Activated CD4-positive, alpha-beta memory T cell treated with anti-CD3 and anti-CD28 coated beads for 36 hours (primary cell): ENCODE measurements around the gene SRRM3. TPM values are rescaled to one million over a fixed set of nuclear protein-coding genes. Genes with fewer than 3 reads are reported as not detected.
"Not testable (repeated sequence)": the region's sequence is repeated elsewhere in the genome, so short reads cannot be mapped to it uniquely, and the experiment has no call there.

ENCODE experiments used
- CTCF ChIA-PET: fragments of 350-600 bp; sonication (Branson Sonifier 250); formaldehyde crosslinking; loops from one replicate; lab custom pipeline; 2021; ENCODE audit warnings: antibody characterized with exemption, inconsistent platforms; lab: Charles Lee
- POLR2A ChIA-PET: fragments of 350-600 bp; sonication (Branson Sonifier 250); formaldehyde crosslinking; loops from one replicate; lab custom pipeline; 2021; ENCODE audit warnings: antibody characterized with exemption; lab: Charles Lee
- DNase-seq: peaks from one replicate; pipeline ENCODE4 v3.0.0-alpha.2; 2020
- H3K27ac Mint-ChIP-seq: one replicate; pipeline ENCODE4 v1.8.0; 2021; ENCODE audit warnings: mixed read lengths
- H3K27me3 Mint-ChIP-seq: one replicate; pipeline ENCODE4 v1.8.0; 2021; ENCODE audit warnings: mixed read lengths
- H3K36me3 Mint-ChIP-seq: one replicate; pipeline ENCODE4 v1.8.0; 2021; ENCODE audit warnings: mixed read lengths
- H3K4me1 Mint-ChIP-seq: one replicate; pipeline ENCODE4 v1.8.0; 2021; ENCODE audit warnings: low read depth, mixed read lengths
- H3K4me3 Mint-ChIP-seq: one replicate; pipeline ENCODE4 v1.8.0; 2021; ENCODE audit warnings: mild to moderate bottlenecking, mixed read lengths
- H3K9me3 Mint-ChIP-seq: one replicate; pipeline ENCODE4 v1.8.0; 2021; ENCODE audit warnings: mixed read lengths
- intact Hi-C: fragments of 100-400 bp; cut with micrococcal nuclease; formaldehyde crosslinking; loops from one replicate; pipeline ENCODE4 v1.15.1; 2023
- total RNA-seq, 2 experiments: library from RNA; stranded (reverse); gene quantifications; one replicate each; pipeline ENCODE4 v1.2.3, GENCODE V29; 2021

Gene SRRM3
- total RNA-seq, 2 experiments from 2014 or later, result not detected

DNA sequence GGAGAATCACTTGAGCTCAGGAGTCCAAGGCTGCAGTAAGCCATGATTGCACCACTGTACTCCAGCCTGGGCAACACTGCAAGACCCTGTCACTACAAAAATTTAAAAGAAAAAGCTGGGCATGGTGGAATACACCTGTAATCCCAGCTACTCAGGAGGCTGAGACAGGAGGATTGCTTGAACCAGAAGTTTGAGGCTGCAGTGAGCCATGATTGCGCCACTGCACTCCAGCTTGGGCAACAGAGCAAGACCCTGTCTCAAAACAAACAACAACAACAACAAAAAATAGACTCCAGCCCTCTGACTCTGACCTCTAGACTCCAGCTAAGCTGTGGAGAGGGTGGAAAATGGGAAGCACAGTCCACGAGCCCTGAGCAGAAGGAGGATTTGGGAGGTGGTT lies 69.7 kb downstream of the SRRM3 start:
- intact Hi-C loops, POLR2A ChIA-PET, DNase-seq, H3K36me3 Mint-ChIP-seq, H3K9me3 Mint-ChIP-seq, H3K27ac Mint-ChIP-seq, H3K4me3 Mint-ChIP-seq: not testable (repeated sequence)
- CTCF ChIA-PET, result interaction anchor here (0.6 to 1.5 kb wide), 2 partner anchors 10 to 89 kb away, joined by 3 to 4 read pairs; no protein-coding TSS in a partner anchor
- H3K27me3 Mint-ChIP-seq, result peaks cover 34% of the 10 kb centered on the region
- H3K4me1 Mint-ChIP-seq, result peaks cover 13% of the 10 kb centered on the region

DNA sequence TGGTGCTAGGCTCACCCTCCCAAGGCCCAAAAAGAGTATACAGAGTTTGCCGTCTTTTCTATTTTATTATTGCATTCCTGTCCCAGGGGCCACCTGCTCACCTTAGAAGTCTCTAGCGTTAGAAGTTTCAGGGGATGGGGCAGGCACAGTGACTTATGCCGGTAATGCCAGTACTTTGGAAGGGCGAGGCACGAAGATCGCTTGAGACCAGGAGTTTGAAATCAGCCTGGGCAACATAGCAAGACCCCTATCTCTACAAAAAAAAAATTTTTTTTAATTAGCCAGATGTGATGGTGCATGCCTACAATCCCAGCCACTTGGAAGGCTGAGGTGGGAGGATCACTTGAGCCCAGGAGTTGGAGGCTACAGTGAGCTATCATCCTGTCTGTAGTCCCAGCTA lies 70.4 kb downstream of the SRRM3 start:
- H3K4me1 Mint-ChIP-seq, result peaks cover 13% of the 10 kb centered on the region
- H3K36me3 Mint-ChIP-seq, result no peaks in the 10 kb centered on the region
- H3K27ac Mint-ChIP-seq, result no peak overlapping the region
- no peak overlapping the region for H3K4me3 Mint-ChIP-seq
- intact Hi-C loops, result no loop called here
- CTCF ChIA-PET, result interaction anchor here (1.5 kb wide), 1 partner anchor 10 kb away, joined by 3 read pairs; no protein-coding TSS in a partner anchor
- H3K27me3 Mint-ChIP-seq, result peaks cover 32% of the 10 kb centered on the region
- no peak for DNase-seq
- H3K9me3 Mint-ChIP-seq, result no peaks in the 10 kb centered on the region
- POLR2A ChIA-PET, result no interaction called here

- H3K36me3 Mint-ChIP-seq, result no peaks in the 10 kb centered on the region
- H3K27ac Mint-ChIP-seq, result no peak overlapping the region
- peaks cover 33% of the 10 kb centered on the region for H3K27me3 Mint-ChIP-seq
- no peak for DNase-seq
- intact Hi-C loops, result no loop called here
- no peak overlapping the region for H3K4me3 Mint-ChIP-seq
- CTCF ChIA-PET, result interaction anchor here (1.0 to 2.6 kb wide), 7 partner anchors 10 to 94 kb away, joined by 3 to 14 read pairs (median 4); no protein-coding TSS in a partner anchor
- peaks cover 12% of the 10 kb centered on the region for H3K4me1 Mint-ChIP-seq
- no peaks in the 10 kb centered on the region for H3K9me3 Mint-ChIP-seq
- POLR2A ChIA-PET, result no interaction called here
These were observed 71.3 kb downstream of the SRRM3 start for GRCh38 chr7:76272851-76273497.

DNA sequence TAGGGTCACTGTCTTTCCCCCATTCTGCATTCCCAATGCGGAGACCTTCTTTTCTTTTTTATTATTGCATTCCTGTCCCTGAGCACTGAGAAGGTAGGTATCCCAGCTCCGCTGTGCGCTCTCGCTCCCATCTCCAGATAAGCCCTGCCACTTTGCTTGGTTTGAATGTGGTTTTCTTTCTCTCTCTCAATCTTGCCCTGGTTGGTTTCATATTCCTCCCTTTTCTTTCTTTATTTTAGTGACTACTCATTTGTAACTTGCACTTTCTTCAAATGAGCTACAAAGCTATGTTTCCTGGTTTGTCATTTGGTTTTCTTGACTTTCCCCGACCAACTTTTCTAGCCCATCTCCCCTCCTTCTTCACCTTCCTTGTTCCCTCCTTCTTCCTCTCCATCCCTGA lies 71.8 kb downstream of the SRRM3 start:
- no peak overlapping the region for H3K4me3 Mint-ChIP-seq
- peaks cover 29% of the 10 kb centered on the region for H3K27me3 Mint-ChIP-seq
- H3K36me3 Mint-ChIP-seq, result no peaks in the 10 kb centered on the region
- DNase-seq, result no peak
- ChIA-PET POLR2A (no interaction called here), CTCF (interaction anchor here (1.0 to 2.6 kb wide), 6 partner anchors 11 to 95 kb away, joined by 3 to 14 read pairs (median 4); no protein-coding TSS in a partner anchor)
- intact Hi-C loops, result no loop called here
- no peak overlapping the region for H3K27ac Mint-ChIP-seq
- H3K4me1 Mint-ChIP-seq, result peaks cover 9% of the 10 kb centered on the region
- no peaks in the 10 kb centered on the region for H3K9me3 Mint-ChIP-seq

- Mint-ChIP-seq H3K4me3 (no peak overlapping the region), H3K36me3 (no peaks in the 10 kb centered on the region), H3K27ac (no peak overlapping the region), H3K9me3 (no peaks in the 10 kb centered on the region), H3K27me3 (peaks cover 35% of the 10 kb centered on the region), H3K4me1 (peaks cover 9% of the 10 kb centered on the region)
- CTCF ChIA-PET, result interaction anchor here (1.1 to 2.2 kb wide), 2 partner anchors 13 to 36 kb away, joined by 4 to 8 read pairs; no protein-coding TSS in a partner anchor
- POLR2A ChIA-PET, result no interaction called here
- intact Hi-C loops, result no loop called here
- DNase-seq, result no peak
These were observed 76.8 kb downstream of the SRRM3 start for GRCh38 chr7:76278540-76278939.

DNA sequence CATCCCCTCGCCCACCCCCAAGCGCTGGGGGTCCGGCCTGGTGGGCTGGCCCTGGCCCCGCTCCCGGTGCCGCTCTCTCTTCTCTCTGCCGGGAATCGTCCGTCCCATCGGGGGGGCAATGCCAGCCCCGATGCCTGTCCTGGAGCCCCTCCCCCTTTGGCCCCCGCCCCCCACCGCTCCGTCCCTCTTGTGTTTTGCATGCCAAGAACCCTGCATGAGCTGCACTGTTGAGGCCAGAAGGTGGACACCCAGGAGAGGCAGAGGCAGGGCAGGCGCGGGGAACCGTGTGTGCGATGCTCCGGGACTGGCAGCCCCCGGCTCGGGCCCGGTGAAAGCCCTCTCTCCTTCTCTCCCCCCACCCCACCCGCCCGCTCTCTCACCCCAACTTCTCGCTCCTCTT lies 78.7 kb downstream of the SRRM3 start:
- no peak overlapping the region for H3K27ac Mint-ChIP-seq
- no peaks in the 10 kb centered on the region for H3K36me3 Mint-ChIP-seq
- intact Hi-C loops, result loop anchor here (5.0 kb wide), 1 partner anchor 37 kb away; no protein-coding TSS in a partner anchor
- DNase-seq, result no peak
- CTCF ChIA-PET, result no interaction called here
- H3K4me1 Mint-ChIP-seq, result peaks cover 6% of the 10 kb centered on the region
- POLR2A ChIA-PET, result no interaction called here
- no peak overlapping the region for H3K4me3 Mint-ChIP-seq
- H3K9me3 Mint-ChIP-seq, result no peaks in the 10 kb centered on the region
- peaks cover 37% of the 10 kb centered on the region for H3K27me3 Mint-ChIP-seq

DNA sequence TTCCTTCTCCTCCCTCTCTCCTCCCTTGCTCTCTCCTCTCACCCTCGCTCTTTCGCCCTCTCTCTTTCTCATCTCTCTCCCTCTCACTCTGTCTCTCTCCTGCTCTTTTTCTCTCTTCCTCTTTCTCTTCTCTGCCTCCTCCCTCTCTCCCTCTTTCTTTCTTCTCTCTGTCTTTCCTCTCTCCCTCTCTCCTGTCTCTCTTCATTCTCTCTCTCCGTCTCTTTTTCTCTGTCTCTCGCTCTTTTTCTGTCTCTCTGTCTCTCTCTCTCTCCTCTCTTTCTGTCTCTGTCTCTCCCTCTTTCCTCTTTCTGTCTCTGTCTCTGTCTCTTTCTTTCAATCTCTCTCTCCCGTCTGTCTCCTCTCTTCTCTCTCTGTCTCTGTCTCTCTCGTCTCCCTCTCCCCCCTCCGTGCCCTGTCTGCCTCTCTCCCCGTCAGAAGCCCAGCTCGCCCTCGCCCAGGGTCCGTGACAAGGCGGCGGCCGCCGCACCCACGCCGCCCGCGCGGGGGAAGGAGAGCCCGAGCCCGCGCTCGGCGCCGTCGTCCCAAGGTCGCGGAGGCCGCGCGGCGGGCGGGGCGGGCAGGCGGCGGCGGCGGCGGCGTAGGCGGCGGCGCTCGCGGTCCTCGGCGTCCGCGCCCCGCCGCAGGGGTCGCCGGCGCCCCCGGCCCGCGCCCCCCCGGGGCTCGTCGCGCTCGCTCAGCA lies 79.5 kb downstream of the SRRM3 start:
- intact Hi-C loops, result loop anchor here (5.0 kb wide), 1 partner anchor 36 kb away; no protein-coding TSS in a partner anchor
- Mint-ChIP-seq H3K4me1 (peaks cover 6% of the 10 kb centered on the region), H3K27ac (no peak overlapping the region), H3K9me3 (no peaks in the 10 kb centered on the region), H3K36me3 (no peaks in the 10 kb centered on the region), H3K27me3 (peaks cover 33% of the 10 kb centered on the region), H3K4me3 (peak overlapping the region; percentile 28)
- DNase-seq, result no peak
- ChIA-PET POLR2A (no interaction called here), CTCF (interaction anchor here (1.8 to 2.6 kb wide), 2 partner anchors 11 to 33 kb away, joined by 8 to 17 read pairs; no protein-coding TSS in a partner anchor)

DNA sequence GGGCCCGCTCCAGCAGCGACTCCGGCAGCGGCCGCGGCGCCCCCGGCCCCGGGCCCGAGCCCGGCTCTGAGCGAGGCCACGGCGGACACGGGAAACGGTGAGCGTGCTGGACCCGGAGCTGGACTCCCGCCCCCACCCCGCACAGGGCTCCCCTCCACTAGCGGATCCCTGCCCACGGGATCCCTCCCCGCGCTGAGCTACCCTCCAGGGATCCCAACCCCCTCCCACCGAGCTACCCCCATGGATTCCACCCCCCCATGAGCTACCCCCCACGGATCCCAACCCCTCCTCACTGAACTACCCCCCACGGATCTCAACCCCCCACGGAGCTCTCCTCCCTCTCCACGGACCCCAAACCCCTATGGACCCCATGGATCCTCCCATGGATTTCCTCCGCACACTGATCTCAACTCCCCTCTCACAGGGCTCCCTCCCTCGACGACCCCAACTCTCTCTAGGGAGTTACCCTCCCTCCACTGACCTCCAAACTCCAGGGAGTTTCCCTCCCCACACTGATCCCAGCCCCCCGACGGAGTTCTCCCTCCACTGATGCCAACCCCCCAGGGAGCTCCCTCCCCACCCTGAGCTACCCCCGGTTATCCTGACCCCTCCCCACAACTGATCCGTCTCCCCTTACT lies 80.1 kb downstream of the SRRM3 start:
- no peak for DNase-seq
- intact Hi-C loops, result loop anchor here (5.0 kb wide), 1 partner anchor 35 kb away; no protein-coding TSS in a partner anchor
- Mint-ChIP-seq H3K27ac (no peak overlapping the region), H3K27me3 (peaks cover 31% of the 10 kb centered on the region), H3K4me1 (peaks cover 6% of the 10 kb centered on the region), H3K36me3 (no peaks in the 10 kb centered on the region), H3K9me3 (no peaks in the 10 kb centered on the region), H3K4me3 (peak overlapping the region; percentile 46)
- POLR2A ChIA-PET, result no interaction called here
- CTCF ChIA-PET, result interaction anchor here (1.6 to 2.6 kb wide), 3 partner anchors 10 to 105 kb away, joined by 5 to 17 read pairs (median 8); no protein-coding TSS in a partner anchor

- no peaks in the 10 kb centered on the region for H3K9me3 Mint-ChIP-seq
- no peak for DNase-seq
- H3K27ac Mint-ChIP-seq, result no peak overlapping the region
- H3K4me3 Mint-ChIP-seq, result peak overlapping the region; percentile 46
- peaks cover 30% of the 10 kb centered on the region for H3K27me3 Mint-ChIP-seq
- intact Hi-C loops, result loop anchor here (5.0 kb wide), 1 partner anchor 35 kb away; no protein-coding TSS in a partner anchor
- ChIA-PET POLR2A (no interaction called here), CTCF (interaction anchor here (1.2 to 2.6 kb wide), 4 partner anchors 9 to 106 kb away, joined by 3 to 17 read pairs (median 6); no protein-coding TSS in a partner anchor)
- peaks cover 6% of the 10 kb centered on the region for H3K4me1 Mint-ChIP-seq
- H3K36me3 Mint-ChIP-seq, result no peaks in the 10 kb centered on the region
These were observed 80.9 kb downstream of the SRRM3 start for GRCh38 chr7:76282344-76283253.

DNA sequence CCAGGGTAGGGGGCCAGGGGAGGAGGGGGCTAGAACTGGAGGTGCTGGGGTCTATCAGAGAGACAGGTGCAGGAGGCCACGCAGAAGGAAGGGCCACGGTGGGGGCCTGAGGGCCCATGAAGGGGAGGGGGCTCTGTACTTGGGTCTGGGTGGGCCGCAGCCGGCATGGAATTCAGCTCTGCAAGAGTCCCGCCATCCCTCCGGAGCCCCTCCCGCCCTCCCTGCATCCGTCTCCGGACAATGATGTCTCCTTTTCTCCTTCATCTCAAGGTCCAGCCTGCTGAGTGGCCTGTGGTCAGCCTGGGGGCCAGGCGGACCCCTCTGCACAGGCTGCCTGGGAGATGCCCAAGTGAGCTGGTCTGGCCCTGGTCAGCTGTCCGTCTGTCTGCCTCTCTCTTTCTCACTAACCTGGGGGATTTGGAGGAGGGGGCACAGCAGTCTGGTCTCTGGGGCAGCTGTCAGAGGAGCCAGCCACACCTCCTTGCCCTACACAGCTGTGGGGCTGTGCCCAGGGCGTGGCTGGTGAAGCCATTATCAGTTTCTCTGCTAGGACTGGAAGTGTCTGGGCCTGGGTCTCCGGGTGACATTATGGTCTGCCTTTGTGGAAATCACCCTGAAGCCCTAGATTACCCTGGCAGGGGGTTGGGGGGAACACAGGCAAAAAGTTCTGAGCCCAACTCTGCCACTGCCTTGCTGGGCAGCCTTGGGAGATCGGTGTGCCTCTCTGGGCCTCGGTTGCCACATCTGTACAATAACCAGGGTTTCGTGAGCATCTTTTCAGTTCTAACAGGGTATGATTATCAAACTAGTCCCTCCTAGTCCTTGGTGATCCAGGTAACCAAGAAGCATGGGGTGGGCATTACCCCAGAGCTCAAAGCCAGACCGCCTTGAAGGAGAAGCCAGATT lies 81.8 kb downstream of the SRRM3 start:
- Mint-ChIP-seq H3K4me3 (no peak overlapping the region), H3K36me3 (no peaks in the 10 kb centered on the region), H3K9me3 (no peaks in the 10 kb centered on the region), H3K27ac (no peak overlapping the region), H3K27me3 (peaks cover 27% of the 10 kb centered on the region), H3K4me1 (peaks cover 6% of the 10 kb centered on the region)
- ChIA-PET CTCF (interaction anchor here (1.2 to 2.6 kb wide), 4 partner anchors 8 to 107 kb away, joined by 3 to 17 read pairs (median 6); no protein-coding TSS in a partner anchor), POLR2A (no interaction called here)
- no peak for DNase-seq
- intact Hi-C loops, result loop anchor here (5.0 kb wide), 1 partner anchor 34 kb away; no protein-coding TSS in a partner anchor
